Right lobe of liver (tissue), 6 donors: ENCODE data around the gene ELOVL5. TPM values are rescaled to one million over a fixed set of nuclear protein-coding genes. Genes with fewer than 3 reads are reported as not detected.
A peak's percentile ranks its signal among the peaks of the same experiment; 100 is the strongest.

ENCODE experiments used
- ATAC-seq, 4 donors: fragments of 200-7000 bp; cut with Tn5 transposase; one replicate each; pipeline ENCODE4 v1.9.1; 2020; ENCODE audit warnings: mild to moderate bottlenecking in 4 of 4, moderate library complexity in 4 of 4
- DNase-seq, 3 donors: peaks; one replicate each; pipeline ENCODE4 v3.0.0-alpha.2; 2020
- H3K27ac ChIP-seq, 3 donors: fragments of 200-600 bp; one replicate each; pipeline ENCODE4 v1.8.0; 2022
- H3K27me3 ChIP-seq, 2 donors: fragments of 200-600 bp; one replicate each; pipeline ENCODE4 v1.8.0; 2022
- H3K36me3 ChIP-seq, 4 donors: fragments of 200-600 bp; sonication (generic) in 1 of 4; one replicate each; pipeline versions ENCODE4 v1.5.1 to v1.8.0; 2017 to 2022; ENCODE audit warnings: control low read depth in 1 of 4
- H3K4me1 ChIP-seq, 4 donors: fragments of 200-600 bp; sonication (generic) in 1 of 4; one replicate each; pipeline versions ENCODE4 v1.5.1 to v1.8.0; 2017 to 2022; ENCODE audit warnings: control low read depth in 1 of 4
- H3K4me3 ChIP-seq, 3 donors: fragments of 200-600 bp; one replicate each; pipeline ENCODE4 v1.8.0; 2022
- H3K9me3 ChIP-seq, 4 donors: fragments of 200-600 bp; sonication (generic) in 1 of 4; one replicate each; pipeline versions ENCODE4 v1.5.1 to v1.8.0; 2017 to 2022; ENCODE audit warnings: control low read depth in 1 of 4
- POLR2A ChIP-seq: fragments of 450-650 bp; IDR thresholded peaks from one replicate; pipeline ENCODE4 v1.6.1; 2017; ENCODE audit warnings: antibody characterized with exemption, mild to moderate bottlenecking
- WGBS: methylation state at CpG from one replicate; pipeline ENCODE4 v1.1.6; 2018; ENCODE audit warnings: low coverage, low lambda C conversion rate; ENCODE audit not compliant: insufficient coverage; ENCODE audit errors: missing lambda C conversion rate; 5-methylcytosine and 5-hydroxymethylcytosine counted together
- intact Hi-C, 2 donors: fragments of 100-400 bp; cut with DNase I; formaldehyde crosslinking; loops; one replicate each; pipeline versions ENCODE4 v1.11.2 to v1.14.1; 2022
- total RNA-seq, 6 experiments: library from RNA; depleted of rRNA in 2 of 6; stranded (reverse); fragments of >200 nt in 2 of 6; fragmentation: NEBNext Ultra II Directional in 3 of 6; extraction: Animal tissue kit (Norgen Biotek cat#: 25700) in 3 of 6; gene quantifications; one replicate each; pipeline versions ENCODE4 v1.1.0 to v1.2.4, GENCODE V29; 2016 to 2023
- TF ChIP-seq, protein P1 (sequence below), 4 donors: fragments of 200-600 bp in 3 of 4; fragments of 450-650 bp in 1 of 4; IDR thresholded peaks; one replicate each; pipeline versions ENCODE4 v1.5.1 to v1.8.0; 2016 to 2022; ENCODE audit warnings: antibody characterized with exemption in 4 of 4, mild to moderate bottlenecking in 2 of 4
- donor health status: DM: no; HTN: yes; CAD: no.
- donor health status: DM: no; HTN: no; CAD: no.
- donor health status: DM: no; HTN: no; CAD: no.
- donor health status: DM: no; HTN: yes; CAD: no.
- donor health status: DM: no; HTN: yes; CAD: no.

ELOVL5 gene
- total RNA-seq, 6 experiments from 2014 or later, result 48.5 to 117 (median 55.7) TPM

- peaks cover 0 to 18% (median 5%) of the 10 kb centered on the region in 4 donors for H3K4me1 ChIP-seq
- no peak overlapping the region for H3K27ac ChIP-seq
- H3K27me3 ChIP-seq, result no peaks in the 10 kb centered on the region
- 93% methylated on average over 2 of the region's 2 CpGs for WGBS
- intact Hi-C loops, result no loop called here
- no peak for DNase-seq
- peaks cover 0 to 7% (median 0%) of the 10 kb centered on the region in 4 donors for H3K36me3 ChIP-seq
- TF ChIP-seq POLR2A, result no peak
- TF ChIP-seq, protein P1, sequence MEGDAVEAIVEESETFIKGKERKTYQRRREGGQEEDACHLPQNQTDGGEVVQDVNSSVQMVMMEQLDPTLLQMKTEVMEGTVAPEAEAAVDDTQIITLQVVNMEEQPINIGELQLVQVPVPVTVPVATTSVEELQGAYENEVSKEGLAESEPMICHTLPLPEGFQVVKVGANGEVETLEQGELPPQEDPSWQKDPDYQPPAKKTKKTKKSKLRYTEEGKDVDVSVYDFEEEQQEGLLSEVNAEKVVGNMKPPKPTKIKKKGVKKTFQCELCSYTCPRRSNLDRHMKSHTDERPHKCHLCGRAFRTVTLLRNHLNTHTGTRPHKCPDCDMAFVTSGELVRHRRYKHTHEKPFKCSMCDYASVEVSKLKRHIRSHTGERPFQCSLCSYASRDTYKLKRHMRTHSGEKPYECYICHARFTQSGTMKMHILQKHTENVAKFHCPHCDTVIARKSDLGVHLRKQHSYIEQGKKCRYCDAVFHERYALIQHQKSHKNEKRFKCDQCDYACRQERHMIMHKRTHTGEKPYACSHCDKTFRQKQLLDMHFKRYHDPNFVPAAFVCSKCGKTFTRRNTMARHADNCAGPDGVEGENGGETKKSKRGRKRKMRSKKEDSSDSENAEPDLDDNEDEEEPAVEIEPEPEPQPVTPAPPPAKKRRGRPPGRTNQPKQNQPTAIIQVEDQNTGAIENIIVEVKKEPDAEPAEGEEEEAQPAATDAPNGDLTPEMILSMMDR (IDR thresholded peaks at IDR 0.05), result no peak
- no peak for ATAC-seq
- no peaks in the 10 kb centered on the region for H3K9me3 ChIP-seq
- no peak overlapping the region for H3K4me3 ChIP-seq
These were observed 68.5 kb downstream of the ELOVL5 start for GRCh38 chr6:53280207-53280606.

DNA sequence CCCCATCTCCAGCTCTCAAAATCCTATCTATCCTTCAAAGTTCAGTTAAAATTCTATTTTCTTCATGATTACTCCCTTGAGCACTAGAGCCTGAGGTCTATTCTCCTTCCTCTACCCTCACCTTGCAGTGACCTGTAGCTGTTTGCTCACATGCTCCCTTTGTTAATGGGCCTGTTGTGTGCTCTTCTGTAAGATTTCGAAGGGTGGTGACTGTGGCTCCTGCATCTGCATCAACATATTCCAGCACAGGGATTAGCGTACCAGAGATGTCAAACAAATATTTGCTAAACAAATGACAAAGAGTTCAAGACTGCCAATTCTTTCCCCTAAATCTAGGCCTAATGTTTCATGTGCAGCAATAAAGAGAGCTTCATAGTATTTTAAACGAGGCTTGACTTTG is 69.5 kb downstream of the ELOVL5 start:
- Histone ChIP-seq H3K27ac (no peak overlapping the region), H3K9me3 (no peaks in the 10 kb centered on the region), H3K4me3 (no peak overlapping the region), H3K27me3 (no peaks in the 10 kb centered on the region), H3K36me3 (peaks cover 0 to 16% (median 3%) of the 10 kb centered on the region in 4 donors), H3K4me1 (peaks cover 0 to 18% (median 5%) of the 10 kb centered on the region in 4 donors)
- TF ChIP-seq, protein P1 (IDR thresholded peaks at IDR 0.05), result no peak
- no peak for TF ChIP-seq POLR2A
- DNase-seq, result no peak
- intact Hi-C loops, result no loop called here
- WGBS, result 54% methylated on average over 3 of the region's 3 CpGs
- ATAC-seq, result peak in 2 of 4 donors; percentile 21 to 23

- intact Hi-C loops, result no loop called here
- Histone ChIP-seq H3K4me3 (no peak overlapping the region), H3K27ac (no peak overlapping the region), H3K9me3 (no peaks in the 10 kb centered on the region), H3K27me3 (no peaks in the 10 kb centered on the region), H3K4me1 (no peaks in the 10 kb centered on the region), H3K36me3 (peaks cover 0 to 71% (median 7%) of the 10 kb centered on the region in 4 donors)
- TF ChIP-seq POLR2A, result no peak
- TF ChIP-seq, protein P1 (IDR thresholded peaks at IDR 0.05), result no peak
- DNase-seq (no peak), ATAC-seq (no peak)
- WGBS, result 100% methylated on average over 1 of the region's 4 CpGs
These were observed 75.4 kb downstream of the ELOVL5 start for GRCh38 chr6:53273370-53273769.

GRCh38 chr6:53269827-53270226 is 78.9 kb downstream of the ELOVL5 start:
- DNase-seq (no peak), ATAC-seq (no peak)
- H3K27me3 ChIP-seq, result no peaks in the 10 kb centered on the region
- no peak overlapping the region for H3K4me3 ChIP-seq
- no peak overlapping the region for H3K27ac ChIP-seq
- no peaks in the 10 kb centered on the region for H3K4me1 ChIP-seq
- 76% methylated on average over 3 of the region's 5 CpGs for WGBS
- H3K9me3 ChIP-seq, result no peaks in the 10 kb centered on the region
- TF ChIP-seq, protein P1 (IDR thresholded peaks at IDR 0.05), result no peak
- TF ChIP-seq POLR2A, result no peak
- H3K36me3 ChIP-seq, result peaks cover 0 to 61% (median 9%) of the 10 kb centered on the region in 4 donors
- intact Hi-C loops, result no loop called here
